ENCODE data around the gene GARIN5A. TPM values are rescaled to one million over a fixed set of nuclear protein-coding genes. Genes with fewer than 3 reads are reported as not detected.

GARIN5A gene
- total RNA-seq, 4 donors from 2014 or later, result 0.32 to 0.52 TPM; not detected in 2

- Histone ChIP-seq H3K27me3 (peaks cover 0 to 42% (median 14%) of the 10 kb centered on the region in 4 donors), H3K36me3 (peaks cover 10 to 49% (median 42%) of the 10 kb centered on the region in 4 donors), H3K4me3 (no peak overlapping the region), H3K9me3 (no peaks in the 10 kb centered on the region), H3K27ac (replicated peaks in 1 of 4) (no peak overlapping the region), H3K4me1 (no peaks in the 10 kb centered on the region)
- DNase-seq (ENCODE audit: extremely low spot score), result no peak
- TF ChIP-seq POLR2AphosphoS5 (IDR thresholded peaks at IDR 0.05) (no peak), CTCF (IDR thresholded peaks at IDR 0.05) (no peak), POLR2A (IDR thresholded peaks at IDR 0.05; ENCODE audit: low read depth) (no peak), EP300 (IDR thresholded peaks at IDR 0.05) (no peak)
- intact Hi-C loops (cut with DNase I), result no loop called here
- WGBS, result 88% methylated on average over 10 of the region's 10 CpGs
Observed at GRCh38 chr19:50485284-50485955, 8.8 kb upstream of the GARIN5A start.

GRCh38 chr19:50482916-50483315, 6.3 kb upstream of the GARIN5A start:
- WGBS, result 85% methylated on average over 10 of the region's 10 CpGs
- no peak for DNase-seq (ENCODE audit: extremely low spot score)
- Histone ChIP-seq H3K9me3 (no peaks in the 10 kb centered on the region), H3K4me1 (peaks cover 6 to 16% (median 11%) of the 10 kb centered on the region in 4 donors), H3K27me3 (peaks cover 0 to 17% (median 9%) of the 10 kb centered on the region in 4 donors), H3K36me3 (peaks cover 22 to 71% (median 62%) of the 10 kb centered on the region in 4 donors), H3K4me3 (no peak overlapping the region), H3K27ac (replicated peaks in 1 of 4) (no peak overlapping the region)
- intact Hi-C loops (cut with DNase I), result no loop called here
- TF ChIP-seq POLR2A (IDR thresholded peaks at IDR 0.05; ENCODE audit: low read depth) (no peak), POLR2AphosphoS5 (IDR thresholded peaks at IDR 0.05) (no peak), CTCF (IDR thresholded peaks at IDR 0.05) (no peak), EP300 (IDR thresholded peaks at IDR 0.05) (no peak)

GRCh38 chr19:50482271-50482855, 5.7 kb upstream of the GARIN5A start:
- H3K4me3 ChIP-seq, result no peak overlapping the region
- H3K4me1 ChIP-seq, result peaks cover 12 to 21% (median 17%) of the 10 kb centered on the region in 4 donors
- 65% methylated on average over 7 of the region's 16 CpGs for WGBS
- TF ChIP-seq POLR2AphosphoS5 (IDR thresholded peaks at IDR 0.05) (no peak), EP300 (IDR thresholded peaks at IDR 0.05) (no peak), CTCF (IDR thresholded peaks at IDR 0.05) (no peak), POLR2A (IDR thresholded peaks at IDR 0.05; ENCODE audit: low read depth) (no peak)
- peaks cover 22 to 71% (median 62%) of the 10 kb centered on the region in 4 donors for H3K36me3 ChIP-seq
- intact Hi-C loops (cut with DNase I), result no loop called here
- no peak overlapping the region for H3K27ac ChIP-seq (replicated peaks in 1 of 4)
- no peak for DNase-seq (ENCODE audit: extremely low spot score)
- H3K27me3 ChIP-seq, result peaks cover 0 to 12% (median 5%) of the 10 kb centered on the region in 4 donors
- H3K9me3 ChIP-seq, result no peaks in the 10 kb centered on the region

GRCh38 chr19:50481351-50482149, 4.9 kb upstream of the GARIN5A start:
- intact Hi-C loops (cut with DNase I), result no loop called here
- WGBS, result 94% methylated on average over 13 of the region's 27 CpGs
- Histone ChIP-seq H3K4me1 (peaks cover 18 to 29% (median 24%) of the 10 kb centered on the region in 4 donors), H3K27me3 (peaks cover 0 to 4% (median 2%) of the 10 kb centered on the region in 4 donors), H3K36me3 (peaks cover 22 to 71% (median 62%) of the 10 kb centered on the region in 4 donors), H3K9me3 (no peaks in the 10 kb centered on the region), H3K4me3 (no peak overlapping the region), H3K27ac (replicated peaks in 1 of 4) (no peak overlapping the region)
- no peak for DNase-seq (ENCODE audit: extremely low spot score)
- TF ChIP-seq POLR2A (IDR thresholded peaks at IDR 0.05; ENCODE audit: low read depth), result no peak
- TF ChIP-seq EP300 (IDR thresholded peaks at IDR 0.05), result no peak
- no peak for TF ChIP-seq CTCF (IDR thresholded peaks at IDR 0.05)
- no peak for TF ChIP-seq POLR2AphosphoS5 (IDR thresholded peaks at IDR 0.05)

Data from esophagus muscularis mucosa (tissue), 4 donors.